GM19468 (cell line): ENCODE results near the gene AMZ2.
A peak's percentile ranks its signal among the peaks of the same experiment; 100 is the strongest.
"Not testable (repeated sequence)": the region's sequence is repeated elsewhere in the genome, so short reads cannot be mapped to it uniquely, and the experiment has no call there.

Experiments used
- ATAC-seq: cut with Tn5 transposase; IDR thresholded peaks from one replicate; pipeline ENCODE4 v1.9.1; 2021; ENCODE audit warnings: mild to moderate bottlenecking, moderate library complexity, moderate number of reproducible peaks; ENCODE audit not compliant: unreplicated experiment; ENCODE audit errors: extremely low read depth

The AMZ2 gene

DNA sequence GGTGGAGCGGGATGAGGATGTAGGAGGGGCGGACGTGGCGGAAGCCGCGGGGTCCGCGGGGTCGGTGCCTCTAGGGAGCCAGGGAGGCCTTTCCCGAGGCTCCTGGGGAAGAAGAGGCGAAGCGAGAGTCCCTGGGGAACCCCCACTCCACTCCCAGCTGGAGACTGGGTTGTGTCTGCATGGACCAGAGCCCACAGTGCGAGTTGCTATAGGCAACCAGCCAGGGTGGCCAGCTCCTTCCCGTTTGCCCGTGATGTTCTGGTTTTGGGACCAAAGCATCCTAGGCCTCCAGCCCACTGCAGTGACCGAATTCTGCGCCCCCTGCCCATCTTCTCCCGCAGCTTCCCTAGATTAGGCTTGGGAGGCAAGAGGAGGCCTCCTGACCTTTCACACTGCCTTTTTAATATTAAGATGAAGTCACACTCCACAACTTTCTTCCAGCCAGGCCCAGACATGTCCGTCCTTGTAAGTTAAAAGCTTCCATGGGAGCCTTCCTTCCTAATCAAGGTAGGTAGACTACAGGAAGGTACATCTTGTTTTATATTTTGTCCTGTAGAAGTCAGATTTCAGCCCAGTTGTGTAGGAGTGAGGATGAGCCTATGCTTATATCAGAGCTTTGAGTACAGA lies 469 bp downstream of the AMZ2 start:
- peak; percentile 1 for ATAC-seq

DNA sequence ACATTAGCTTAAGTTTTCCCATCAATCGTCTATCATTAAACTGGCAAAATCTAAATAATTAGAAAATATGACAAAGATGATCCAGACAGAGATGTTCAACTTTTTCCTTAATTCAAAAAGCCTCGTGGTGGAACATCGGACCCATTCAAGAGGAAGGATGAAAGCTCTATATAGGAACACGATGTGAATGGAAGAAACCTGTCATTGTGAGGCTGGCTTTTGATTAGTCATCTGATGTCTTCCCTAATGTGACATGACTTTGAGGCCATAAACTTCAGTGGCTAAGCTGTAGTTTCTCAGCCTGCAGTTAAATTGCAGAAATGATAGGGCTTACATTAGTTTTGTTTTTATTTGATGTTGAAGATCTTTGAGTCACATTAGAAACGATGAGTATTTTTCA lies 1.0 kb downstream of the AMZ2 start:
- no peak for ATAC-seq

DNA sequence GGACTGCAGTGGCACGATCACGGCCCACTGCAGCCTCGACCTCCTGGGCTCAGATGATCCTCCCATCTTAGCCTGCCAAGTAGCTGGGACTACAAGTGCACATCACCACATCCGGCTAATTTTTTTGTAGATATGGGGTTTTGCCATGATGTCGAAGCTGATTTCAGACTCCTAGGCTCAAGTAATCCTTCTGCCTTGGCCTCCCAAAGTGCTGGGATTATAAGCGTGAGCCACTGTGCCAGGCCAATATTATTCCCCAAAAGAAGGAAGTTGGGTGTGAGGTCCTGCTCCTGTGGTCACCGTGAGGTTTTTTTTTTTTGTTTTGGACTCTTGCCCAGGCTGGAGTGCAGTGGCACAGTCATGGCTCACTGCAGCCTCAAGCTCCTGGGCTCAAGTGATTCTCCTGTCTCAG lies 1.5 kb downstream of the AMZ2 start:
- ATAC-seq = no peak

DNA sequence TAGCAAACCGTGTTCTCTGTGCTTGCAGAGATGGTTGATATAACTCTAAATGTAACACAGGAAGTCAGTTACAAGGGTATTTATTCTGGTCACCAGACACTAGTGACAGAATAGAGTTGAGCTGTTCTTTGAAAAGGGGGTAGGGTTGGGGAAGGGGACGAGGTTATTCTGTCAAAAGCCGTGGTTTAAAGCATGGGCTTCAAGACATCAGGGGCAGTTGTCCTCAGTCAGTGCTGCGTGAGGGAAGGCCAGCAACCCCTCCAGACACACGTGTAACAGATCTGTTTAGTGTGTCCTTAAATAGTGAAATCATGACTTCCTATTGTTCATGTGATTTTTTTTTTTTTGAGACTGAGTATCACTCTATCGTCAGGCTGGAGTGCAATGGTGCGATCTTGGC lies 5.6 kb downstream of the AMZ2 start:
- not testable (repeated sequence) for ATAC-seq

DNA sequence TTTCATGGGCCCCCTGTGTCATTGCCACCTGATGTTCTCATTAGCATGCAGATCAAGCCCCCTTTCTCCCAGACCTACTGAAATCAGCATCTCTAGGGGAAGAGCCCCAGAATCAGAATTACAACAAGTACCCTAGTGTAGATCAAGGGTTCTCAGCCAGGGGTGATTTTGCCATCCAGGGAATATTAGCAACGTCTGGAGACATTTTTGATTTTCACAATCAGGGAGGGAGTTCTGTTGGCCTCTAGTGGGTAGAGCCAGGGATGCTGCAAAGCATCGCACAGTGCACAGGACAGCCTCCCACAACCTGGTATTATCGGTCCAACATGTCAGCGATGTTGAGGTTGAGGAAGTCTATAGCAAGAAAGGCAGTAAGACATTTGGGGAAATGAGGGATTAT lies 7.3 kb downstream of the AMZ2 start:
- ATAC-seq = no peak

DNA sequence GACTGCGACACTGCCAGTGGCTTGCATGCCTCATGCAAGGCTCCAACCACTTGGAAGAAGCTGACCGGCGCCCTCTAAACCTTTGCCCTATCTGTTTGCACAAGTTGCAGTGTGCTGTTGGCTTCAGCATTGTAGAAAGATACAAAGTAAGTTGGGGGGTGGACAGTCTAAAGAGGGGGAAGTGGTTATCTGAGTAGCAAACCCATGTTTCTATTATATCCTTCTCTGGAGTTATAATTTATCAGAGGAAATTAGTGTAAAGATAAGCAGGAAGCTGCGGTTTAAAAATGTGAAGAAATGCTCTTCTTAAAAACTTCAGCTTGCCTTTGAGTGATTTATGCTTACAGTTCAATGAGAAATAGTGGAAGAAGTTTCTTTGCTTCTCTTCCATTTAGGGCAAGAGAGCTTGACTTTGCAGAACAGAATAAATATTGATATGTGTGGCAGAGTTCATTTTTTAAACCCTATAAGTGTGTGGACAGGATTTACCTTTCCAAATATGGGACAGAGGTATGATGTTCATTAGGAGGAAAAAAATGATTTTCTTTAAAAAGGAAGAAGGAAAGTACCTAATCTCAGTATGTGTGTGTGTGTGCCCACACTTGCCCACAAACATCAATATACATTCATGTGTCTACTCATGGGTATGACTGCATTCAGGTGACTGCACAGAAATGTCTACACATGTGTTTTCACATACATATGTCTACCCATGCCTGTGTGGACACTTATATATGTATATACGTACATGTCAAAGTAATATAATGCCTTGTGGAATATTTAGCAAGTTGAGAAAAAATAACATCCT lies 8.1 kb downstream of the AMZ2 start:
- no peak for ATAC-seq

DNA sequence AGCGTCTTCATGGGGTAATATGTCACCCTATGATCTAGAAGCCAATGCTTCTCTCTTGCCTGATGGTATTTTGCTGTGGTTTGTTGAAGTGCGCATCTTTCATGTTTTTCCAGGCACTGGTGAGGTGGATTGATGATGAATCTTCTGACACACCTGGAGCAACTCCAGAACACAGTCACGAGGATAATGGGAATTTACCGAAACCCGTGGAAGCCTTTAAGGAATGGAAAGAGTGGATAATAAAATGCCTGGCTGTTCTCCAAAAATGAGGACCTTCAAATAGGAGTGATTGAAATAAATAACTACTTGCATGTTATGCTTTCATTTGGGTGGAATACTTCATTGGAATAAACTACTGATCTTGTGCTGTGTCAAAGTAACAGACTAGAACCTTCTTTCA lies 8.9 kb downstream of the AMZ2 start:
- ATAC-seq = not testable (repeated sequence)

DNA sequence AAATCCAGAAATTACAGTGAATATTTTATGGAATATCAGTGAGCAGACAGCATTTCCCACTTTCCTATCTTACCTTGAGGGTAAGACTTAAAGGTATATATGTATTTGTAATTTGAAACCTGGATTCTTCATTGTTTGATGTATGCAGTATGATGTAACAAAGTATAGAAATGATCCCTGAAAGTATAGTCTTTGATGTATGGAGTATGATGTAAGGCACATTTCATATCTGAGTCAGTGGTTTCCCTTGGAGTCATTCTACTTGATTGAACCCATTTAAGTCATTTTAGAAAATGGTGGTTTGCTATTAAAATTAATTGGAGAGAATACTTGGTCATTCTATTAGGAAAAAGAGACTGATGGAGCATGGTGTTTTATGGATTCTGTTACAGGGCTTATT lies 10.1 kb downstream of the AMZ2 start:
- ATAC-seq = no peak

DNA sequence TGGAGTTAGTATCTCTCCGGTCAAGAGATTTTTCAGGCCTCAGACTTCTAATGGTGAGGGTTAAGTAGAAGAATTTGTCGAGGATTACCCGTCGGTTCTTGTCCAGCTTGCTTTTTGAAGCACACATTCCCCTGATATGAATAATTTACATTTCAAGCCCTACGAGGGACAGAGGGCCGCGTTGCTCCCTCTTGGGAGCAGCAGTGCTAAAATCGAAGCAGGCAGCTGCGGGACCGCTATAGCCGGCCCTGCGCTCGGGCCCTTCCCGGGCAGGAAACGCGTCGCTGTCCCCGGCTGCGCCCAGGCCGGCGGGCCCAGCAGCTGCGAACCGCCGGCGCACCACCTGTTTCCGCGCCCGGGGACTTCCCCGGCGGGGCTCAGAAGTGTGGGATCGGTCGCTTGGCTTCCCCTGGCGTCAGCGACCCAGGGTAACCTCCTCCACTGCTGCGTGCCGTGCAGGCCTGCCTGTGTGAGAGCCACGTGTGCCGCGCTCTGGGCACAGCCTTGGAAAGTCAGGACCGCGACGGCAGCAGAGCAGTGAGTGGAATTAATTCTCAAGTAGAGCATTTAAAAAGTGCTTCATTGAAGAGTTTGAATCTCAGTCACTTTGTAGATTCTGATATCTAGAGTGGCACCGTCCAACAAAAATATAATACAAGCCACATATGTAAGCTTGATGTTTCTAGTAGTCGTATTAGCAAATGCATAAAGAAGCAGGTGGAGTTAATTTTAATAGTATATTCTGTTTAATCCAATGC lies 11.2 kb downstream of the AMZ2 start:
- peak; percentile 83 for ATAC-seq

DNA sequence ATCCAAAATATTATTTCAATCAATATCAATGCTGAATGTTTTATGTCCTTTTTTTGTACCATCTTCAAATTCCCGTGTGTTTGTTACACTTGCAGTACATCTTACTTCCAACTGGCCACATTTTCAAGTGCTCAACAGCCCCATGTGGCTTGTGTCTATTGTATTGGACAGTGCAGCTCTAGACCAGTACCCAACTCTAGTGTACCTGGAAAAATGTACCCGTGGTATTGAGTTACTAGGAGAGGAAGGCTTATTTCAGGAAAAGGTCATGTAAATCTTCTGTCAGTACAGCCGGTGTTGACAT lies 11.8 kb downstream of the AMZ2 start:
- not testable (repeated sequence) for ATAC-seq

DNA sequence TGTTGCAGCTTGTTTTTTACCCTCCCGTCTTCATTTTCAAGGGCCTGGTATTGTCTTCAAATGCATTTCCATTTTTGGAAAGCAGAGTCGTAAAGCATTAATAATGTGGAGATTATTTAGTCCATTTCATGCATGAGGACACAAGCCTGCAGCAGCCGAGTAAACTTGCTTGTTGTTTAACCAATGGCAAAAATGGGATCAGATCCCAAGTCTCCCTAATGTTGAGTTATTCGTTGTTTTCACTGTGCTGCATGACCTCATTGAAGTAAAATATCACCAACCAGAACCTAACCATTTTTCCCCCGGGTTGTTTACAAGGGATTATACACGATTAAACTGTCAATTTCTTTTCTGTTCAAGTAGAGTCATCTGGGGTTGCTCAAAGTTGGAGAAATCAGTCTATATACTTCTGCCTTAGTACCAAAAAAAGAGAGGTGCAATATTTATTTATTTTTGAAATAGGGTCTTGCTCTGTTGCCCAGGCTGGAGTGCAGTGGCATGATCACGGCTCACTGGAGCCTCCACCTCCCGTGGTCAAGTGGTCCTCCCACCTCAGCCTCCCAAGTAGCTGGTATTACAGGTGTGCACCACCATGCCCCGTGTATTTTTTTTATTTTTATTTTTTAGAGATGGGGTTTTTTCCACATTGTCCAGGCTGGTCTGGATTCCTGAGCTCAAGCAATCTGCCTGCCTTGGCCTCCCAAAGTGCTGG lies 12.4 kb downstream of the AMZ2 start:
- ATAC-seq = no peak

DNA sequence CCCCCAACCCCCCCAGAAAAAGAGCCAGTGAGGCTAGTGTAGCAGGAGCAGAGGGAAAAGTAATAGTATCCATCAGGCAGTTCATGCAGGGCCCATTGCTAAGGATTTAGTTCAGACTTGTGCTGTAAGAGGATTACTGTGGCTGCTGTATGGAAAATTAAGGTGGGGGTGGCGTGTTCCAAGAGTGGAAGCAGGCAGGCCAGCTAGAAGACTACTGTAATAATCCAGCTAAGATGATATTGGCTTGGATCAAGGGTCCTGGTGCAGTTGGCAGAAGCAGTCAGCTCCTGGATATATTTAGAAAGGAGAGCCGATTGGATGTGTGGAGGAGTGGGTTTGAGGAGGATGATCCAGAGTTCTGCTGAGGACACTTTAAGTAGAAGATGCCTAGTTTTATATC lies 14.6 kb downstream of the AMZ2 start:
- not testable (repeated sequence) for ATAC-seq

DNA sequence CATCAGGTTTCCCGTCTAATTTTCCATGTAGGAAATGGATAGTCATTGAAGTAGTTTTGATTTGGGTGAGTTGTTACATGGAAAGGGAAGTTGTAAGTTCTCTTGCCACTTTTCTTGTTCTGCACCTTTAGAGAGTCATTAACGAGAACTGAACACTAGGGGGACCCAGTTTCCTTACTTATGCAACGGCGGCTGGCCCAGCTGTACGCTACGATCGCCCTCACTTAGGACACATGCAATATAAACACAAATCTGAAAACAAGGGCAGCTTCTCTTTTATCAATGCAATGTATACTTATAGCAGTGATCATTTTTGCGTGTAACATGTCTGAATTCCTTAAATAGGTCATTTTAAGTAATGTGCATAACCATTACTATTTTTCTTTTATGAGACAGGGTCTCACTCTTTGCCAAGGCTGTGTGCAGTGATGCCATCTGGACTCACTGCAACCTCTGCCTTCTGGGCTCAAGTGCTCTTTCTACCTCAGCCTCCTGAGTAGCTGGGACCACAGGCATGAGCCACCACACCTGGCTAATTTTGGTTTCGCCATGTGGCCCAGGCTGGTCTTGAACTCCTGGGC lies 15.3 kb downstream of the AMZ2 start:
- ATAC-seq = not testable (repeated sequence)

DNA sequence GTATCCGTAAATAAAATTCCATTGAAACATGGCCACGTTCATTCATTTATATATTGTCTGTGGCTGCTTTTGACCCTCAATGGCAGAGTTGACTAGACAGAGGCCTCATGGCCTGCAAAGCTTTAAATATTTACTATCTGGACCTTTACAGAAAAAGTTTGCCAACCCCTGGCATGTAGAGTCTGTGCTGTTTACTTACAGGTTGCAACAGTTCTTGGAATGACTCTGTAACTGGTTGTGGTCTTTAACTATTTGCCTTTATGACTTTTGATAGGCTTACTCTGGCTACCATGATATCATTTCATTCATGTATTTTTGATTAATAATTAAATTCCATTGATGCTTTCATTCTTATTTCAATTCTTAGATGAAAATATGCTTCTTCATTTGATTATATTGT lies 18.0 kb downstream of the AMZ2 start:
- ATAC-seq = not testable (repeated sequence)

DNA sequence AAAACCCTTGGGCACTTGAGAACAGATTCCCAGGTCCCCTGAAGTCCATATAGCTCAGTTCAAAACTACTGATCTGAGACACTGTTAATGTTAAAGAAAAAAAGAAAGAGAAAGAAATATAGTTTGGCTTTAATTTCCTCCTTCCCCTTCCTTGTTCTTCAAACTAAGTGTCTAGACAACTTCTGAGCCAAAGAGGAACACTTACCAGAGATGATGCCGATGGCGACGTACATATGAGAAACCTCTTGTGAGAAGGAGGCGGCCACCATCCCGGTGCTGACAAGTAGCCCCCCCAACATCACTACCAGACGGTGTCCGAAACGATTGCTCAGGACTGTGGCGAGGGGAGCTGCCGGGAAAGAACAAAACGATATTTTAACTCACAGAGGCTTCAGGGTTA lies 25.9 kb downstream of the AMZ2 start:
- no peak for ATAC-seq

DNA sequence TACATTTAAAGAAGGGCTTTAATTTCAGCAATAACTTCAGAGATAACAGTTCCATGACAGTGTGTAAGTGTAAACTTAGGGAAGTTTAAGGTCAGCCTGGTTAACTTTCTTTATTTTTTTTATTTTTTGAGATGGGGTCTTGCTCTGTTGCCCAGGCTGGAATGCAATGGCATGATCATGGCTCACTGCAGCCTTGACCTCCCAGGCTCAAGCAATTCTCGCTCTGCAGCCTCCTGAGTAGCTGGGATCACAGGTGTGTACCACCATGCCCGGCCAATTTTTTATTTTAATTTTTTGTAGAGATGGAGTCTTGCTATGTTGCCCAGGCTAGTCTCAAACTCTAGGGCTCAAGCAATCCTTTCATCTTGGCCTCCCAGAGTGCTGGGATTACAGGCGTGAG lies 28.5 kb downstream of the AMZ2 start:
- ATAC-seq = not testable (repeated sequence)

DNA sequence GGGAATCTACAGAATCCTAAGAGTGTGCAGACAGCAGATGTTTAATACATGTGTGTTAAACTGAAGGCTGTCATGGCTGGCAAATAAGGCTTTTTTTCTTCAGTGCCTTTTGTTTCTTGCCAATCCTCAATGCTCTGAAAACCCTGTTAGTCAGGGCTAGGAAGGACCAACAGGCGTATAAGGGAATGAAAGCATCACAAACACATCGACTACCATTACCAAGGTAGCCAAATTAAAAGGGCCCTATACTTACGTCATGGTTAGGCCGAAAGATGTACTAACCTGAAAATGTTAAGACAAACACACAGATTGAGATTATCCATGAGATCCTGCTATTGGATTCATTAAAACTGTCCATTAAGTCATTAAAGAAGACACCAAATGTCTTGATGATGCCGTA lies 30.0 kb downstream of the AMZ2 start:
- ATAC-seq = no peak

DNA sequence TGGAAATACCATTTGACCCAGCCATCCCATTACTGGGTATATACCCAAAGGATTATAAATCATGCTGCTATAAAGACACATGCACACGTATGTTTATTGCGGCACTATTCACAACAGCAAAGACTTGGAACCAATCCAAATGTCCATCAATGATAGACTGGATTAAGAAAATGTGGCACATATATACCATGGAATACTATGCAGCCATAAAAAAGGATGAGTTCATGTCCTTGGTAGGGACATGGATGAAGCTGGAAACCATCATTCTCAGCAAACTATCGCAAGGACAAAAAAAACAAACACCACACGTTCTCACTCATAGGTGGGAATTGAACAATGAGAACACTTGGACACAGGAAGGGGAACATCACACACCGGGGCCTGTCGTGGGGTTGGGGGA lies 34.1 kb downstream of the AMZ2 start:
- ATAC-seq = not testable (repeated sequence)

DNA sequence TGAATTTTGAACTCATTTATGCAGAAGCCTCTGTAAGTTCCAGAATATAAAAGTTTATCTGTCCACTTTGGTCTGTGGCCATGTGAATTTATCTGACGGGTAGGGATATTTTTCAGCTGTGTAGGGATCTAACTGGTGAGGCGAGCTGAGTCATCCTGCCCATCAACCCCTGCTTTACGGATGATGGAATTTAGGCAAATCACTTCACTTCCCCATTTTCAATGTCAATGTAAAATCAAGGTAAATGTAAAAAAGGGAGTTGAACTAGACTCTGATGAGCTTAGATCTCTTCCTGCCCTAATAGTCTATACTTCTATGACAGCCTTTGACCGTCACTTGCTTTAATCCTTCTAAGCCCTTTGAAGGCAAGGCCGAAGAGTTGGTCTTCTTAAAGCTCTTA lies 40.5 kb downstream of the AMZ2 start:
- ATAC-seq = no peak

DNA sequence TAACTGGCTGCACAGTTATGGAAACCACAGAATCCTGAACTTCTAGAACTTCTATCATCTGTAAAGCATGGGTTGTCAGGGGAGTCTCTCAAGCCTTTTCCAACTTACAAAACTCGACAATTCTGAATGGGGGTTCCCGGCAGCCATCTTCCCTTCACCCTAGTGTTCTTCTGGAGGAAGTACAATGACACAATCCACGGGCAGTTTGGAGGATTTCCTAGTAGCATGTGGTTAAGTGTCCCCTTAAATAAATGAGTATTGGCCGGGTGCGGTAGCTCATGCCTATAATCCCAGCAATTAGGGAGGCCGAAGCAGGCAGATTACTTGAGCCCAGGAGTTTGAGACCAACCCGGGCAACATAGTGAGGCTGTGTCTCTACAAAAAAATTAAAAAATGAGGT lies 41.0 kb downstream of the AMZ2 start:
- ATAC-seq = no peak
